MM.1S (cell line): ENCODE results near the gene FBLN7.

Experiments used
- DNase-seq: peaks from one replicate; pipeline ENCODE4 v3.0.0-alpha.2; 2015
- H2AFZ ChIP-seq: fragments of 300-600 bp; sonication (generic); 2 replicates; pipeline ENCODE4 v1.6.0; 2016; ENCODE audit warnings: antibody characterized with exemption, low read length
- H3F3A ChIP-seq: fragments of 300-600 bp; sonication (generic); 2 replicates; pipeline ENCODE4 v1.6.1; 2016; ENCODE audit warnings: mild to moderate bottlenecking, antibody characterized with exemption, low read length, moderate library complexity, mixed read lengths; ENCODE audit not compliant: insufficient read depth
- H3K27ac ChIP-seq: fragments of 300-600 bp; sonication (generic); 2 replicates; pipeline ENCODE4 v1.5.1; 2016; ENCODE audit warnings: mild to moderate bottlenecking, low read length
- H3K27me3 ChIP-seq: fragments of 300-600 bp; sonication (generic); replicated peaks from 2 replicates; pipeline ENCODE4 v1.6.0; 2016; ENCODE audit warnings: low read length; ENCODE audit not compliant: insufficient read depth
- H3K36me3 ChIP-seq: fragments of 300-600 bp; sonication (generic); replicated peaks from 2 replicates; pipeline ENCODE4 v1.6.1; 2016; ENCODE audit warnings: mild to moderate bottlenecking, low read length, mixed read lengths; ENCODE audit not compliant: insufficient read depth
- H3K4me1 ChIP-seq: fragments of 300-600 bp; sonication (generic); 2 replicates; pipeline ENCODE4 v1.6.1; 2016; ENCODE audit warnings: low read length, mixed read lengths
- H3K4me2 ChIP-seq: fragments of 300-600 bp; sonication (generic); 2 replicates; pipeline ENCODE4 v1.6.0; 2016; ENCODE audit warnings: low read depth, low read length
- H3K4me3 ChIP-seq: fragments of 300-600 bp; sonication (generic); 2 replicates; pipeline ENCODE4 v1.5.1; 2016; ENCODE audit warnings: low read length, mixed read lengths
- H3K79me2 ChIP-seq: fragments of 300-600 bp; sonication (generic); 2 replicates; pipeline ENCODE4 v1.6.1; 2016; ENCODE audit warnings: mixed run types, low read length, mixed read lengths
- H3K9ac ChIP-seq: fragments of 300-600 bp; sonication (generic); 2 replicates; pipeline ENCODE4 v1.6.1; 2016; ENCODE audit warnings: low read length, mixed read lengths
- H3K9me2 ChIP-seq: fragments of 300-600 bp; sonication (generic); replicated peaks from 2 replicates; pipeline ENCODE4 v1.6.1; 2016; ENCODE audit warnings: mild to moderate bottlenecking, low read length, mixed read lengths; ENCODE audit not compliant: insufficient read depth
- H3K9me3 ChIP-seq: fragments of 300-600 bp; sonication (generic); replicated peaks from 2 replicates; pipeline ENCODE4 v1.6.1; 2016; ENCODE audit warnings: mild to moderate bottlenecking, low read length, mixed read lengths; ENCODE audit not compliant: insufficient read depth
- H4K20me1 ChIP-seq: fragments of 300-600 bp; sonication (generic); 2 replicates; pipeline ENCODE4 v1.6.1; 2016; ENCODE audit warnings: mild to moderate bottlenecking, low read length, moderate library complexity, mixed read lengths; ENCODE audit not compliant: insufficient read depth
- CTCF ChIP-seq: fragments of 300-600 bp; sonication (generic); IDR thresholded peaks from 2 replicates; pipeline ENCODE4 v1.5.1; 2016; ENCODE audit warnings: antibody characterized with exemption, low read length, mixed read lengths
- EZH2 ChIP-seq: fragments of 300-600 bp; sonication (generic); optimal IDR thresholded peaks from 2 replicates; pipeline ENCODE3; 2017; ENCODE audit warnings: low read depth, mild to moderate bottlenecking, antibody characterized with exemption, low read length, mixed read lengths
- EZH2phosphoT487 ChIP-seq: fragments of 300-600 bp; sonication (generic); IDR thresholded peaks from 2 replicates; pipeline ENCODE4 v1.6.1; 2018; ENCODE audit warnings: antibody characterized with exemption, low read length

The FBLN7 gene

GRCh38 chr2:112160283-112161250 is 22.4 kb downstream of the FBLN7 start:
- Histone ChIP-seq H2AFZ (no peak overlapping the region), H3K79me2 (no peaks in the 10 kb centered on the region), H3K9me2 (no peaks in the 10 kb centered on the region), H3K27me3 (no peaks in the 10 kb centered on the region), H3F3A (no peaks in the 10 kb centered on the region), H3K9me3 (no peaks in the 10 kb centered on the region), H3K4me1 (no peaks in the 10 kb centered on the region), H4K20me1 (no peaks in the 10 kb centered on the region), H3K4me2 (no peak overlapping the region), H3K27ac (no peak overlapping the region), H3K4me3 (no peak overlapping the region), H3K36me3 (no peaks in the 10 kb centered on the region), H3K9ac (no peak overlapping the region)
- TF ChIP-seq EZH2phosphoT487 (no peak), EZH2 (no peak), CTCF (no peak)
- no peak for DNase-seq

- no peak overlapping the region for H3K4me3 ChIP-seq
- DNase-seq, result no peak
- no peaks in the 10 kb centered on the region for H3K9me2 ChIP-seq
- H3K9ac ChIP-seq, result no peak overlapping the region
- H3K9me3 ChIP-seq, result no peaks in the 10 kb centered on the region
- no peaks in the 10 kb centered on the region for H3K27me3 ChIP-seq
- no peaks in the 10 kb centered on the region for H4K20me1 ChIP-seq
- H2AFZ ChIP-seq, result no peak overlapping the region
- no peaks in the 10 kb centered on the region for H3K36me3 ChIP-seq
- no peak for TF ChIP-seq CTCF
- TF ChIP-seq EZH2, result no peak
- TF ChIP-seq EZH2phosphoT487, result no peak
- no peaks in the 10 kb centered on the region for H3K79me2 ChIP-seq
- H3K4me2 ChIP-seq, result no peak overlapping the region
- no peaks in the 10 kb centered on the region for H3K4me1 ChIP-seq
- no peaks in the 10 kb centered on the region for H3F3A ChIP-seq
- no peak overlapping the region for H3K27ac ChIP-seq
Measured at GRCh38 chr2:112161431-112162145, 23.4 kb downstream of the FBLN7 start.

- no peaks in the 10 kb centered on the region for H4K20me1 ChIP-seq
- H3K4me2 ChIP-seq, result no peak overlapping the region
- H3K79me2 ChIP-seq, result no peaks in the 10 kb centered on the region
- H3K4me1 ChIP-seq, result no peaks in the 10 kb centered on the region
- H3K27ac ChIP-seq, result no peak overlapping the region
- no peaks in the 10 kb centered on the region for H3F3A ChIP-seq
- H3K4me3 ChIP-seq, result no peak overlapping the region
- H3K9ac ChIP-seq, result no peak overlapping the region
- H3K27me3 ChIP-seq, result no peaks in the 10 kb centered on the region
- no peaks in the 10 kb centered on the region for H3K36me3 ChIP-seq
- no peak for DNase-seq
- no peaks in the 10 kb centered on the region for H3K9me3 ChIP-seq
- H2AFZ ChIP-seq, result no peak overlapping the region
- H3K9me2 ChIP-seq, result no peaks in the 10 kb centered on the region
- TF ChIP-seq CTCF (no peak), EZH2phosphoT487 (no peak), EZH2 (no peak)
Measured at GRCh38 chr2:112162341-112162740, 24.2 kb downstream of the FBLN7 start.
